SK-N-SH treated with all-trans-retinoic acid at 6 μM for 48 hours (cell line): ENCODE results near the gene SYNPO2.

Experiments
- BACH2 ChIP-seq: fragments of 250-450 bp; sonication (Bioruptor Pico); IDR thresholded peaks from 2 replicates; pipeline ENCODE4 v1.9.0; 2021; ENCODE audit warnings: mild to moderate bottlenecking, borderline replicate concordance
- OSR1 ChIP-seq: fragments of 250-450 bp; sonication (Bioruptor Pico); IDR thresholded peaks from 2 replicates; pipeline ENCODE4 v1.8.0; 2022; ENCODE audit warnings: moderate library complexity, mild to moderate bottlenecking, inconsistent platforms

DNA sequence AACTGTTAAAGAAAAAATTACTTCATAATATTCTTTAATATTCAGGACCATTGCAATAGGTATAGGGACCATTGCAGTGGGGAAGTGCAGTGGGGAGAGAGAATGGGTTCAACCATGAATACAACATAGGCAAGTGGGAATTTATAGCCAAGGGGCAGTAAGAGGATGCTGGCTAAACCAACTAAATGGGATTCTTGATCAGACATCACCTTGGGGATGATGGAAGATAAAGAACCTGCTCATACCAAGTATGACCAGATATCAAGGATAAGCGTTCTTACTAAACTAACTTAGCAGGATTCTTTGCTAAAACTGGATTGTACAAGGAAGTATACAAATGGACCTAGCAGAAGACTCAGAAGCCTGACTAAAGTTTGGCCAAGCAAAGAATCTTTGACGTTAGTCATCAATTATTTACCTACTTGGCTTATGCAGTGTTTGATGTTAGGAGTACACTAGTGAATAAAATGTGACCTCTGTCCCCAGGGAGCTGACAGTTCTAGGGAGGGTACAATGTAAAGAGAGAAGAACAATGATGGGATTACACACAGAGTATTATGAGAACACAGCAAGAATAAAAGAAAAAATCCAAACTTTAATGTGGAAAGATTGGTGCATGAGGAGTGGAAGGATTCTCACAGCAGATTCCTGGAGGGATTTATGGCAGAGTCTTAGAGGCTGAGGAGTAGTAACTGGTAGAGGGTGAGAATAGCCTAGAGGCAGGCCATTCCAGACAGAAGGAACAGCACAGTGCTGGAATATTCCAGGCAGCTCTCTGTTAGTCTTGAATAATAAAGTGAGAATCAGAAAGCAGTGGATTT lies 192.3 kb downstream of the SYNPO2 start:
- TF ChIP-seq BACH2 (CRISPR knock-in tag) (no peak), OSR1 (CRISPR knock-in tag) (no peak)
